SK-N-SH (cell line): ENCODE data around the gene LRRC45.

Experiments
- CHD2 ChIP-seq: fragments of 150-350 bp; IDR thresholded peaks from 2 replicates; pipeline ENCODE4 v1.6.1; 2018; ENCODE audit warnings: low read length; ENCODE audit not compliant: partially characterized antibody
- ELF1 ChIP-seq: IDR thresholded peaks from 2 replicates; pipeline ENCODE4 v1.4.0; 2012
- EZH2phosphoT487 ChIP-seq: fragments of 200-600 bp; sonication (generic); IDR thresholded peaks from 2 replicates; pipeline ENCODE4 v1.6.1; 2017; ENCODE audit warnings: low read depth, mixed run types, mild to moderate bottlenecking, antibody characterized with exemption, moderate library complexity, borderline replicate concordance
- POLR2AphosphoS5 ChIP-seq: IDR thresholded peaks from 2 replicates; pipeline ENCODE4 v1.6.1; 2012; ENCODE audit warnings: low read depth, low read length
- RAD21 ChIP-seq: IDR thresholded peaks from 2 replicates; pipeline ENCODE4 v1.6.1; 2012; ENCODE audit warnings: mild to moderate bottlenecking, low read length
- RCOR1 ChIP-seq: fragments of 150-350 bp; IDR thresholded peaks from 2 replicates; pipeline ENCODE4 v1.6.1; 2017; ENCODE audit warnings: antibody characterized with exemption, low read length
- SIN3A ChIP-seq: IDR thresholded peaks from 2 replicates; pipeline ENCODE4 v1.6.1; 2012; ENCODE audit warnings: low read depth, mild to moderate bottlenecking, low read length, moderate library complexity, borderline replicate concordance
- SMC3 ChIP-seq: IDR thresholded peaks from 2 replicates; pipeline ENCODE4 v1.6.1; 2012; ENCODE audit warnings: low read depth, low read length, improper control_type of control experiment
- TF ChIP-seq, protein P1 (sequence below): fragments of 200-600 bp; sonication (generic); IDR thresholded peaks from 2 replicates; pipeline ENCODE4 v1.6.1; 2017; ENCODE audit warnings: antibody characterized with exemption, mild to moderate bottlenecking, moderate library complexity
- TF ChIP-seq, protein P2 (sequence below): IDR thresholded peaks from 2 replicates; pipeline ENCODE4 v1.6.1; 2012; ENCODE audit warnings: mild to moderate bottlenecking, low read depth, low read length, moderate library complexity

DNA sequence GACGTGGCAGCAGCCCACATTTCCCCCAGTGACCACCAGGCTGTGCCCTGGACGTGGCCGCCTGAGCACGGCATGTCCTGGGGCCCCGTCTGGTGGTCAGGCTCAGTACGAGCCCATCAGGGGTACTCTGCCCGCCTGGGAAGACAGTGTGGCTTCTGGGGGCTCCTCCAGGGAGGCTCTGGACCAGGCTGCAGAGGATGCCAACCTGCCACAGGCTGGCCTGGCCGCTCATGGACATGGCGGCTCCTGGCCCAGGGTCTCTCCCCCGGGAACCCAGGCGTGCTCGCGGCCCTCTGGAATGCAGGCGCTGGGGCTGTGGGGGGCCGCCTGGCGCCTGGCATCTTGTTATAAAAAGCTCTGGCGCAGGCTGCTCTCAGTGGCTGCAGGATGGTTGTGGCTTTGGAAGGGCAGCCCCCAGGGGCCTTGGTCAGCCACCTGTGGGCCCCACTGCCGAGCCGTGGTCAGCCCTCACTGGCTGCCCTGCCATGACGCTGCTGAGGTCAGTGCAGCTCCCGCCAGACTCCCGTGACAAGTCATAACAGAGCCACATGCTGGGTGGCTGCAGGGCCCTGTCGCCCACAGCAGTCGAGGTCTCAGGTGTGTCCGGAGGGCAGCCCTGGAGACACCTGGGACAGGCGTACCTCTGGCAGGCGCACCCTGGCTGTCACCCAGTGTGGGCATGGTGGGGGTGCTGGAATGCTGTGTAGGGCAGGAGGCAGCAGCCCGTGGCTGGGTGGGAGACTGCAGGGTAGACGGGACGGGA, 15.4 kb upstream of the LRRC45 start:
- no peak for TF ChIP-seq SMC3
- TF ChIP-seq, protein P1, sequence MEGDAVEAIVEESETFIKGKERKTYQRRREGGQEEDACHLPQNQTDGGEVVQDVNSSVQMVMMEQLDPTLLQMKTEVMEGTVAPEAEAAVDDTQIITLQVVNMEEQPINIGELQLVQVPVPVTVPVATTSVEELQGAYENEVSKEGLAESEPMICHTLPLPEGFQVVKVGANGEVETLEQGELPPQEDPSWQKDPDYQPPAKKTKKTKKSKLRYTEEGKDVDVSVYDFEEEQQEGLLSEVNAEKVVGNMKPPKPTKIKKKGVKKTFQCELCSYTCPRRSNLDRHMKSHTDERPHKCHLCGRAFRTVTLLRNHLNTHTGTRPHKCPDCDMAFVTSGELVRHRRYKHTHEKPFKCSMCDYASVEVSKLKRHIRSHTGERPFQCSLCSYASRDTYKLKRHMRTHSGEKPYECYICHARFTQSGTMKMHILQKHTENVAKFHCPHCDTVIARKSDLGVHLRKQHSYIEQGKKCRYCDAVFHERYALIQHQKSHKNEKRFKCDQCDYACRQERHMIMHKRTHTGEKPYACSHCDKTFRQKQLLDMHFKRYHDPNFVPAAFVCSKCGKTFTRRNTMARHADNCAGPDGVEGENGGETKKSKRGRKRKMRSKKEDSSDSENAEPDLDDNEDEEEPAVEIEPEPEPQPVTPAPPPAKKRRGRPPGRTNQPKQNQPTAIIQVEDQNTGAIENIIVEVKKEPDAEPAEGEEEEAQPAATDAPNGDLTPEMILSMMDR = peak; percentile 23; the same call in 1 of the 2 replicates
- TF ChIP-seq SIN3A = no peak
- no peak for TF ChIP-seq RCOR1
- no peak for TF ChIP-seq EZH2phosphoT487
- TF ChIP-seq ELF1 = no peak
- TF ChIP-seq, protein P2, sequence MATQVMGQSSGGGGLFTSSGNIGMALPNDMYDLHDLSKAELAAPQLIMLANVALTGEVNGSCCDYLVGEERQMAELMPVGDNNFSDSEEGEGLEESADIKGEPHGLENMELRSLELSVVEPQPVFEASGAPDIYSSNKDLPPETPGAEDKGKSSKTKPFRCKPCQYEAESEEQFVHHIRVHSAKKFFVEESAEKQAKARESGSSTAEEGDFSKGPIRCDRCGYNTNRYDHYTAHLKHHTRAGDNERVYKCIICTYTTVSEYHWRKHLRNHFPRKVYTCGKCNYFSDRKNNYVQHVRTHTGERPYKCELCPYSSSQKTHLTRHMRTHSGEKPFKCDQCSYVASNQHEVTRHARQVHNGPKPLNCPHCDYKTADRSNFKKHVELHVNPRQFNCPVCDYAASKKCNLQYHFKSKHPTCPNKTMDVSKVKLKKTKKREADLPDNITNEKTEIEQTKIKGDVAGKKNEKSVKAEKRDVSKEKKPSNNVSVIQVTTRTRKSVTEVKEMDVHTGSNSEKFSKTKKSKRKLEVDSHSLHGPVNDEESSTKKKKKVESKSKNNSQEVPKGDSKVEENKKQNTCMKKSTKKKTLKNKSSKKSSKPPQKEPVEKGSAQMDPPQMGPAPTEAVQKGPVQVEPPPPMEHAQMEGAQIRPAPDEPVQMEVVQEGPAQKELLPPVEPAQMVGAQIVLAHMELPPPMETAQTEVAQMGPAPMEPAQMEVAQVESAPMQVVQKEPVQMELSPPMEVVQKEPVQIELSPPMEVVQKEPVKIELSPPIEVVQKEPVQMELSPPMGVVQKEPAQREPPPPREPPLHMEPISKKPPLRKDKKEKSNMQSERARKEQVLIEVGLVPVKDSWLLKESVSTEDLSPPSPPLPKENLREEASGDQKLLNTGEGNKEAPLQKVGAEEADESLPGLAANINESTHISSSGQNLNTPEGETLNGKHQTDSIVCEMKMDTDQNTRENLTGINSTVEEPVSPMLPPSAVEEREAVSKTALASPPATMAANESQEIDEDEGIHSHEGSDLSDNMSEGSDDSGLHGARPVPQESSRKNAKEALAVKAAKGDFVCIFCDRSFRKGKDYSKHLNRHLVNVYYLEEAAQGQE = no peak
- no peak for TF ChIP-seq RAD21
- TF ChIP-seq POLR2AphosphoS5 = no peak
- no peak for TF ChIP-seq CHD2
